Endothelial cell of umbilical vein (primary cell): ENCODE data around the gene MDGA2. TPM values are rescaled to one million over a fixed set of nuclear protein-coding genes. Genes with fewer than 3 reads are reported as not detected.

Experiments used
- BruUV-seq: library from RNA; stranded (reverse); fragments of 400-500 nt; replicated peaks from 2 replicates; lab custom pipeline; 2021; lab: Mats Ljungman, UMichigan
- CTCF ChIA-PET: fragments of 300-600, 350-600 bp; sonication (Branson Sonifier 250); formaldehyde crosslinking; loops from one replicate; lab custom pipeline; 2021; ENCODE audit warnings: antibody characterized with exemption, inconsistent platforms; lab: Charles Lee
- POLR2A ChIA-PET: fragments of 300-600, 350-600 bp; sonication (Branson Sonifier 250); formaldehyde crosslinking; loops from one replicate; lab custom pipeline; 2021; ENCODE audit warnings: antibody characterized with exemption, inconsistent platforms; lab: Charles Lee
- DNase-seq: peaks from one replicate; pipeline ENCODE4 v3.0.0-alpha.2; 2011; ENCODE audit warnings: low read depth, low spot score
- FAIRE-seq: peaks from 2 replicates; lab custom pipeline; 2011; peaks lifted over from hg19 to GRCh38; lab: Jason Lieb, UNC
- H2AFZ ChIP-seq: 2 replicates; pipeline ENCODE4 v1.6.0; 2012; ENCODE audit warnings: low read depth, low read length, control low read depth, inconsistent platforms
- H3K27ac ChIP-seq: 2 replicates; pipeline ENCODE4 v1.5.1; 2011; ENCODE audit warnings: low read depth, mild to moderate bottlenecking, control low read depth, low read length, moderate library complexity; ENCODE audit not compliant: insufficient read depth
- H3K27me3 ChIP-seq, 2 experiments: 2 replicates each; pipeline versions ENCODE4 v1.6.0 to v1.6.1; 2011; ENCODE audit warnings: low read length in 2 of 2, mixed read lengths in 1 of 2; ENCODE audit not compliant: control insufficient read depth in 2 of 2, insufficient read depth in 2 of 2
- H3K36me3 ChIP-seq, 2 experiments: 2 replicates in 1 of 2; 3 replicates in 1 of 2; pipeline ENCODE4 v1.5.1; 2011; ENCODE audit warnings: low read length in 2 of 2, mild to moderate bottlenecking in 1 of 2, moderate library complexity in 1 of 2; ENCODE audit not compliant: control insufficient read depth in 2 of 2, insufficient read depth in 2 of 2; ENCODE audit errors: extremely low read depth in 1 of 2
- H3K4me1 ChIP-seq: 3 replicates; pipeline ENCODE4 v1.5.1; 2011; ENCODE audit warnings: mild to moderate bottlenecking, low read length; ENCODE audit not compliant: control insufficient read depth, insufficient read depth; ENCODE audit errors: extremely low read depth
- H3K4me2 ChIP-seq: 2 replicates; pipeline ENCODE4 v1.6.1; 2011; ENCODE audit warnings: low read length, control low read depth, mixed read lengths; ENCODE audit not compliant: insufficient read depth
- H3K4me3 ChIP-seq, 3 experiments: fragments of 200-600 bp in 1 of 3; sonication (generic), shearing (Covaris generic) in 1 of 3; replicated peaks in 1 of 3; 2 replicates each; pipeline ENCODE4 v1.5.1; 2011 to 2016; ENCODE audit warnings: control low read depth in 3 of 3, low read length in 3 of 3, mild to moderate bottlenecking in 2 of 3, inconsistent platforms in 1 of 3, low read depth in 1 of 3, moderate library complexity in 1 of 3; ENCODE audit not compliant: insufficient read depth in 1 of 3
- H3K79me2 ChIP-seq: 2 replicates; pipeline ENCODE4 v1.6.0; 2012; ENCODE audit warnings: low read length, inconsistent platforms; ENCODE audit not compliant: control insufficient read depth, insufficient read depth
- H3K9ac ChIP-seq: replicated peaks from 2 replicates; pipeline ENCODE3; 2011; ENCODE audit warnings: low read length, control low read depth; ENCODE audit not compliant: insufficient read depth; ENCODE audit errors: extremely low read depth
- H3K9me1 ChIP-seq: replicated peaks from 3 replicates; pipeline ENCODE4 v1.6.0; 2011; ENCODE audit warnings: mild to moderate bottlenecking, low read length; ENCODE audit not compliant: control insufficient read depth, insufficient read depth; ENCODE audit errors: extremely low read depth
- H3K9me3 ChIP-seq: replicated peaks from 2 replicates; pipeline ENCODE4 v1.5.1; 2012; ENCODE audit warnings: low read length, inconsistent platforms; ENCODE audit not compliant: control insufficient read depth, insufficient read depth
- H4K20me1 ChIP-seq: replicated peaks from 2 replicates; pipeline ENCODE3; 2011; ENCODE audit warnings: mild to moderate bottlenecking, low read length; ENCODE audit not compliant: control insufficient read depth, insufficient read depth; ENCODE audit errors: extremely low read depth
- EZH2 ChIP-seq: IDR thresholded peaks from 2 replicates; pipeline ENCODE4 v1.6.1; 2012; ENCODE audit warnings: borderline replicate concordance, low read depth, mild to moderate bottlenecking, moderate library complexity, low read length, inconsistent platforms; ENCODE audit not compliant: severe bottlenecking
- FOS ChIP-seq: IDR thresholded peaks from 2 replicates; pipeline ENCODE4 v1.6.1; 2011; ENCODE audit warnings: mild to moderate bottlenecking, low read length, moderate library complexity, borderline replicate concordance; ENCODE audit not compliant: insufficient read depth
- GATA2 ChIP-seq: IDR thresholded peaks from 2 replicates; pipeline ENCODE4 v1.7.0; 2011; ENCODE audit warnings: low read depth, mild to moderate bottlenecking, moderate library complexity, mixed read lengths, low read length; ENCODE audit not compliant: insufficient read length, insufficient read depth
- JUN ChIP-seq: IDR thresholded peaks from 2 replicates; pipeline ENCODE4 v1.6.1; 2011; ENCODE audit warnings: borderline replicate concordance, low read depth; ENCODE audit not compliant: insufficient read length, insufficient read depth
- MYC ChIP-seq: IDR thresholded peaks from one replicate; pipeline ENCODE4 v1.6.1; 2011; ENCODE audit warnings: mild to moderate bottlenecking, low read depth, low read length
- POLR2A ChIP-seq: IDR thresholded peaks from 2 replicates; pipeline ENCODE4 v1.6.1; 2012; ENCODE audit warnings: low read depth, mild to moderate bottlenecking, control low read depth, low read length
- POLR2AphosphoS5 ChIP-seq: IDR thresholded peaks from 2 replicates; pipeline ENCODE4 v1.6.1; 2012; ENCODE audit warnings: low read depth, mild to moderate bottlenecking, control low read depth, low read length, moderate library complexity; ENCODE audit not compliant: insufficient read depth
- dilution Hi-C: fragments of 300-500 bp; cut with MboI; formaldehyde crosslinking; loops from one replicate; pipeline ENCODE4 v1.15.0; 2019; ENCODE audit warnings: low sequenced_read_pairs; ENCODE audit not compliant: extremely low pct_ligation_motif_present
- intact Hi-C: fragments of 100-400 bp; cut with micrococcal nuclease; formaldehyde crosslinking; loops from one replicate; pipeline ENCODE4 v1.10.0; 2022
- polyA plus RNA-seq, 4 experiments: library from polyadenylated mRNA; depleted of rRNA in 3 of 4; stranded (reverse) in 3 of 4; unstranded in 1 of 4; fragments of >200 nt; gene quantifications; 2 replicates each; pipeline versions ENCODE4 v1.2.1 to v1.2.3, GENCODE V29; 2011 to 2012; ENCODE audit warnings: missing spikeins in 1 of 4
- total RNA-seq: library from RNA; stranded (reverse); gene quantifications from 2 replicates; pipeline ENCODE4 v1.2.3, GENCODE V29; 2021
- TF ChIP-seq, protein P1 (sequence below): IDR thresholded peaks from 2 replicates; pipeline ENCODE4 v1.6.1; 2011; ENCODE audit not compliant: insufficient read depth, insufficient read length
- TF ChIP-seq, protein P2 (sequence below), 2 donors: IDR thresholded peaks; 1 replicate in 1 of 2; 2 replicates in 1 of 2; pipeline ENCODE4 v1.5.1; 2011; ENCODE audit warnings: low read length in 2 of 2, mild to moderate bottlenecking in 2 of 2, moderate library complexity in 2 of 2, control low read depth in 1 of 2, inconsistent platforms in 1 of 2, low read depth in 1 of 2; ENCODE audit not compliant: insufficient read depth in 1 of 2; ENCODE audit errors: extremely low read depth in 1 of 2

The MDGA2 gene
- total and polyA plus RNA-seq, 2 donors (not counting 3 experiments of a cell fraction or from before 2014, with no cell fraction given): not detected

DNA sequence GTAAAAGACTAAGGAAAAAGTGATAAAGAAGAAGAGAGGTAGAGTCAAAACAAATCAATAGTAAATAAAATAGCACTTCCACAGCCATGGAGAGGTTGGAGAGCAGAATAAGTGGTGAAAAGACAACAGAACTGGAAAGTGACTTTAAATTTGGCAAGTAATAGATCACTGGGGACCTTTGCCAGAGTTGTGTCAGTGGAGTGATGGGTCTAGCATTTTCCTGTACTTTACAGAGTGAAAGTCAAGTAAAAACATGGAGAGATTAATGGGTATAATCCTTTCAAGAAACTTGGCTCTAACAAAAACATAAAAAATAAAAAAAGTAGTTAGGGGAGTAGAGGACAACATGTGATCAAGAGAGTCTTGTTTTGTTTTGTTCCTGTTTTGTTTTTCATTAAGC lies 521.7 kb downstream of the MDGA2 start:
- H3K9ac ChIP-seq: no peak overlapping the region
- no peaks in the 10 kb centered on the region for H3K79me2 ChIP-seq
- H3K27me3 ChIP-seq: no peaks in the 10 kb centered on the region
- H3K9me1 ChIP-seq: no peaks in the 10 kb centered on the region
- H2AFZ ChIP-seq: no peak overlapping the region
- dilution Hi-C loops (no loop called here), intact Hi-C loops (no loop called here)
- ChIA-PET POLR2A (no interaction called here), CTCF (no interaction called here)
- H3K4me1 ChIP-seq: no peaks in the 10 kb centered on the region
- H3K36me3 ChIP-seq: no peaks in the 10 kb centered on the region
- H3K4me2 ChIP-seq: no peak overlapping the region
- BruUV-seq: no TSS peak
- TF ChIP-seq POLR2AphosphoS5 (no peak), MYC (no peak), POLR2A (no peak), GATA2 (no peak), FOS (no peak), JUN (no peak), EZH2 (no peak)
- TF ChIP-seq, protein P1, sequence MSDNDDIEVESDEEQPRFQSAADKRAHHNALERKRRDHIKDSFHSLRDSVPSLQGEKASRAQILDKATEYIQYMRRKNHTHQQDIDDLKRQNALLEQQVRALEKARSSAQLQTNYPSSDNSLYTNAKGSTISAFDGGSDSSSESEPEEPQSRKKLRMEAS: no peak
- TF ChIP-seq, protein P2, sequence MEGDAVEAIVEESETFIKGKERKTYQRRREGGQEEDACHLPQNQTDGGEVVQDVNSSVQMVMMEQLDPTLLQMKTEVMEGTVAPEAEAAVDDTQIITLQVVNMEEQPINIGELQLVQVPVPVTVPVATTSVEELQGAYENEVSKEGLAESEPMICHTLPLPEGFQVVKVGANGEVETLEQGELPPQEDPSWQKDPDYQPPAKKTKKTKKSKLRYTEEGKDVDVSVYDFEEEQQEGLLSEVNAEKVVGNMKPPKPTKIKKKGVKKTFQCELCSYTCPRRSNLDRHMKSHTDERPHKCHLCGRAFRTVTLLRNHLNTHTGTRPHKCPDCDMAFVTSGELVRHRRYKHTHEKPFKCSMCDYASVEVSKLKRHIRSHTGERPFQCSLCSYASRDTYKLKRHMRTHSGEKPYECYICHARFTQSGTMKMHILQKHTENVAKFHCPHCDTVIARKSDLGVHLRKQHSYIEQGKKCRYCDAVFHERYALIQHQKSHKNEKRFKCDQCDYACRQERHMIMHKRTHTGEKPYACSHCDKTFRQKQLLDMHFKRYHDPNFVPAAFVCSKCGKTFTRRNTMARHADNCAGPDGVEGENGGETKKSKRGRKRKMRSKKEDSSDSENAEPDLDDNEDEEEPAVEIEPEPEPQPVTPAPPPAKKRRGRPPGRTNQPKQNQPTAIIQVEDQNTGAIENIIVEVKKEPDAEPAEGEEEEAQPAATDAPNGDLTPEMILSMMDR (IDR thresholded peaks at IDR 0.05; ENCODE audit: extremely low read depth in 1 of 2, insufficient read depth in 1 of 2, low read depth in 1 of 2, low read length in 2 of 2): no peak
- no peak for FAIRE-seq
- no peak overlapping the region for H3K27ac ChIP-seq
- no peak for DNase-seq
- no peaks in the 10 kb centered on the region for H3K9me3 ChIP-seq
- no peak overlapping the region for H3K4me3 ChIP-seq
- no peaks in the 10 kb centered on the region for H4K20me1 ChIP-seq
